Ishikawa (cell line): ENCODE results near the gene CHST15.

ENCODE experiments used
- CEBPB ChIP-seq: IDR thresholded peaks from 2 replicates; pipeline ENCODE4 v1.6.1; 2012
- CREB1 ChIP-seq: IDR thresholded peaks from 2 replicates; pipeline ENCODE4 v1.6.1; 2012; ENCODE audit warnings: low read depth
- EGR1 ChIP-seq: IDR thresholded peaks from 2 replicates; pipeline ENCODE4 v1.6.1; 2012
- EP300 ChIP-seq: IDR thresholded peaks from 2 replicates; pipeline ENCODE4 v1.6.1; 2012; ENCODE audit warnings: borderline replicate concordance
- FOXM1 ChIP-seq: IDR thresholded peaks from 2 replicates; pipeline ENCODE4 v1.6.1; 2012; ENCODE audit warnings: low read depth, borderline replicate concordance
- MAX ChIP-seq: IDR thresholded peaks from 2 replicates; pipeline ENCODE4 v1.6.1; 2012
- RAD21 ChIP-seq: IDR thresholded peaks from 2 replicates; pipeline ENCODE4 v1.6.1; 2012; ENCODE audit warnings: low read depth
- TAF1 ChIP-seq: IDR thresholded peaks from 2 replicates; pipeline ENCODE4 v1.6.1; 2012; ENCODE audit warnings: low read depth, mild to moderate bottlenecking
- TCF12 ChIP-seq: IDR thresholded peaks from 2 replicates; pipeline ENCODE4 v1.6.1; 2012; ENCODE audit warnings: low read depth
- TEAD4 ChIP-seq: IDR thresholded peaks from 2 replicates; pipeline ENCODE4 v1.6.1; 2012
- YY1 ChIP-seq: IDR thresholded peaks from 2 replicates; pipeline ENCODE4 v1.6.1; 2012; ENCODE audit warnings: low read depth
- ZBTB7A ChIP-seq: IDR thresholded peaks from 2 replicates; pipeline ENCODE4 v1.6.1; 2012; ENCODE audit warnings: low read depth
- TF ChIP-seq, protein P1 (sequence below): IDR thresholded peaks from 2 replicates; pipeline ENCODE4 v1.6.1; 2012; ENCODE audit warnings: low read depth, mild to moderate bottlenecking
- TF ChIP-seq, protein P2 (sequence below): IDR thresholded peaks from 2 replicates; pipeline ENCODE4 v1.6.1; 2012

- TF ChIP-seq MAX = no peak
- TF ChIP-seq, protein P1, sequence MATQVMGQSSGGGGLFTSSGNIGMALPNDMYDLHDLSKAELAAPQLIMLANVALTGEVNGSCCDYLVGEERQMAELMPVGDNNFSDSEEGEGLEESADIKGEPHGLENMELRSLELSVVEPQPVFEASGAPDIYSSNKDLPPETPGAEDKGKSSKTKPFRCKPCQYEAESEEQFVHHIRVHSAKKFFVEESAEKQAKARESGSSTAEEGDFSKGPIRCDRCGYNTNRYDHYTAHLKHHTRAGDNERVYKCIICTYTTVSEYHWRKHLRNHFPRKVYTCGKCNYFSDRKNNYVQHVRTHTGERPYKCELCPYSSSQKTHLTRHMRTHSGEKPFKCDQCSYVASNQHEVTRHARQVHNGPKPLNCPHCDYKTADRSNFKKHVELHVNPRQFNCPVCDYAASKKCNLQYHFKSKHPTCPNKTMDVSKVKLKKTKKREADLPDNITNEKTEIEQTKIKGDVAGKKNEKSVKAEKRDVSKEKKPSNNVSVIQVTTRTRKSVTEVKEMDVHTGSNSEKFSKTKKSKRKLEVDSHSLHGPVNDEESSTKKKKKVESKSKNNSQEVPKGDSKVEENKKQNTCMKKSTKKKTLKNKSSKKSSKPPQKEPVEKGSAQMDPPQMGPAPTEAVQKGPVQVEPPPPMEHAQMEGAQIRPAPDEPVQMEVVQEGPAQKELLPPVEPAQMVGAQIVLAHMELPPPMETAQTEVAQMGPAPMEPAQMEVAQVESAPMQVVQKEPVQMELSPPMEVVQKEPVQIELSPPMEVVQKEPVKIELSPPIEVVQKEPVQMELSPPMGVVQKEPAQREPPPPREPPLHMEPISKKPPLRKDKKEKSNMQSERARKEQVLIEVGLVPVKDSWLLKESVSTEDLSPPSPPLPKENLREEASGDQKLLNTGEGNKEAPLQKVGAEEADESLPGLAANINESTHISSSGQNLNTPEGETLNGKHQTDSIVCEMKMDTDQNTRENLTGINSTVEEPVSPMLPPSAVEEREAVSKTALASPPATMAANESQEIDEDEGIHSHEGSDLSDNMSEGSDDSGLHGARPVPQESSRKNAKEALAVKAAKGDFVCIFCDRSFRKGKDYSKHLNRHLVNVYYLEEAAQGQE = no peak
- TF ChIP-seq TEAD4 = no peak
- TF ChIP-seq EP300 = no peak
- TF ChIP-seq EGR1 = no peak
- no peak for TF ChIP-seq ZBTB7A
- no peak for TF ChIP-seq CREB1
- TF ChIP-seq CEBPB = no peak
- TF ChIP-seq TCF12 = no peak
- TF ChIP-seq RAD21 = no peak
- TF ChIP-seq YY1 = no peak
- no peak for TF ChIP-seq FOXM1
- TF ChIP-seq, protein P2, sequence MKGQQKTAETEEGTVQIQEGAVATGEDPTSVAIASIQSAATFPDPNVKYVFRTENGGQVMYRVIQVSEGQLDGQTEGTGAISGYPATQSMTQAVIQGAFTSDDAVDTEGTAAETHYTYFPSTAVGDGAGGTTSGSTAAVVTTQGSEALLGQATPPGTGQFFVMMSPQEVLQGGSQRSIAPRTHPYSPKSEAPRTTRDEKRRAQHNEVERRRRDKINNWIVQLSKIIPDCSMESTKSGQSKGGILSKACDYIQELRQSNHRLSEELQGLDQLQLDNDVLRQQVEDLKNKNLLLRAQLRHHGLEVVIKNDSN = no peak
- TF ChIP-seq TAF1 = no peak
Measured at GRCh38 chr10:124012583-124012982, 80.8 kb downstream of the CHST15 start.
